ENCODE results near the gene CYP3A5. TPM values are rescaled to one million over a fixed set of nuclear protein-coding genes. Genes with fewer than 3 reads are reported as not detected.

The CYP3A5 gene
- total RNA-seq, 1 donor from 2014 or later, result 15.1 TPM

DNA sequence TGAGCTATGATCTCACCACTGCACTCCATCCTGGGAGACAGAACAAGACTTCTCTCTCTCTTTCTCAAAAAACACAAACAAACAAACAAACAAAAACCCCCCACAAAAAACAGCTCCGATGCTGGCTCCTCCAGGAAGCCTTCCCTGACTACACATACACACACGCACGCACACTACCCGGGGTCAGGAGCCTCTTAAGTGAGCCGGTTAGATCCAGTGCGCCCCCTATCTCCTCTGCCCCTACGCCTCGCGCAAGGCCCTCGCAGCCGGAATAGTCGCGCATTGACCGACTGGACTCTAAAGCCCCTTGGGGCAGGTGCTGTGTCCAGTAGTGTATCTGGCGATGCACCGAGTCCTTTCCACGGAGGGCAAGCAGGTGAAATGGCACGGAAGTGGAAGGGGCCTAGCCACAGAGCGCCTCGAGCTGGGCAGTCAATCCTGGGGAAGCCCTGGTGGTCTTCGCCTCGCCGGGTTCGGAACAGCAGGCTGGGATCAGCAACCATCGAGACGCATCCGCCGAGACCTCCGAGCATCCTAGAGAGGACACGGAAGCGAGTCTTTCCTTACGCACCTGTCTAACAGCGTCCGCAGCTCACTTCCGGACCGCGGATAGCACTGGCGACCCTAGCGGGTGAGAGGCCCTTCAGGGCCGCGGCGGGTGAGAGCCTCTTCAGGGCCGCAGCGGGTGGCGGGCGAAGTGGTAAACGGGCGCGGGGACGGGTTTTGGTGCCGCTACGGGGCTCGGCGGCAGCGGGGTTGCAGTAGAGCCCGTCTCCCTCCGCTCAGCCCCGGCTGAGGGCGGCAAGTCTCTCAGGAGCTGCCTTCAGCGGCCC is 63.2 kb downstream of the CYP3A5 start, which contains the start of gene ZSCAN25:
Gene ZSCAN25, plus strand, starts transcription at position 588 of the 833 bp plus-strand sequence. CDS start 2,661 bp downstream, outside the sequence.
- Histone ChIP-seq H3K4me1 (peaks cover 12% of the 10 kb centered on the region), H3K36me3 (peaks cover 32% of the 10 kb centered on the region), H3K4me3 (peak within 1 kb of the TSS; percentile 86), H3K27ac (peak within 1 kb of the TSS; percentile 87), H3K9me3 (no peaks in the 10 kb centered on the region), H3K27me3 (no peaks in the 10 kb centered on the region)
- ATAC-seq (peak; percentile 99), DNase-seq (peak; percentile 94)
- TF ChIP-seq CTCF (IDR thresholded peaks at IDR 0.05), result peak; percentile 41
- intact Hi-C loops (cut with DNase I), result no loop called here

- no peaks in the 10 kb centered on the region for H3K9me3 ChIP-seq
- H3K27me3 ChIP-seq, result no peaks in the 10 kb centered on the region
- intact Hi-C loops (cut with DNase I), result no loop called here
- peak overlapping the region; percentile 86 for H3K4me3 ChIP-seq
- H3K27ac ChIP-seq, result peak overlapping the region; percentile 87
- ATAC-seq (no peak), DNase-seq (no peak)
- H3K4me1 ChIP-seq, result peaks cover 12% of the 10 kb centered on the region
- peaks cover 26% of the 10 kb centered on the region for H3K36me3 ChIP-seq
- TF ChIP-seq CTCF (IDR thresholded peaks at IDR 0.05), result no peak
Observed at GRCh38 chr7:99615989-99616358, 63.8 kb downstream of the CYP3A5 start.

GRCh38 chr7:99614495-99614894 is 65.3 kb downstream of the CYP3A5 start:
- ATAC-seq, result no peak
- intact Hi-C loops (cut with DNase I), result no loop called here
- no peak for DNase-seq

DNA sequence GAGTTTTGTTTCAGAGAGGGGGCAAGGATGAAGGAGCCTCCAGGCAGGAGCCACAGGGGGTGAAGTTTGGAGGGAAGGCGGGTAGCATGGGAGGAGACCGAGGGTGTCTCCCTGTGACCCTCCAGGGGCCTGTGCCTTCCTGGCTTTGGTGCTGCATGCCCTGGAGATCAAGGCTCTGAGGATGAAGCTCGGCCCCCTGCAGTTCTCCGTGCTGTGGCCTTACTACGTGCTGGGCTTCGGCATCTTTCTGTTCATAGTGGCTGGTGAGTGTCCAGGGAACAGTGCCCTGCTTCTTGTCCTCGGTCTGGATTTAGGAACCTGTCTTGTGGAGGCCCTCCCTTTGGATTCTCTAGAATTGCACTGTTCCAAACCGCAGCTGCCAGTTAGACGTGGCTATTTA is 72.2 kb downstream of the CYP3A5 start:
- H3K27me3 ChIP-seq, result no peaks in the 10 kb centered on the region
- ATAC-seq, result no peak
- no peak for TF ChIP-seq CTCF (IDR thresholded peaks at IDR 0.05)
- no peaks in the 10 kb centered on the region for H3K9me3 ChIP-seq
- no peak for DNase-seq
- no peaks in the 10 kb centered on the region for H3K4me1 ChIP-seq
- H3K27ac ChIP-seq, result no peak overlapping the region
- intact Hi-C loops (cut with DNase I), result no loop called here
- H3K4me3 ChIP-seq, result no peak overlapping the region
- no peaks in the 10 kb centered on the region for H3K36me3 ChIP-seq

More at GRCh38 chr7:99614495-99614894, 65.3 kb downstream of the CYP3A5 start:
- Histone ChIP-seq H3K4me1 (peaks cover 12% of the 10 kb centered on the region), H3K27ac (no peak overlapping the region), H3K36me3 (peaks cover 11% of the 10 kb centered on the region), H3K27me3 (no peaks in the 10 kb centered on the region), H3K4me3 (no peak overlapping the region), H3K9me3 (no peaks in the 10 kb centered on the region)
- TF ChIP-seq CTCF (IDR thresholded peaks at IDR 0.05), result no peak

GRCh38 chr7:99606531-99606930 is 73.3 kb downstream of the CYP3A5 start:
- H3K9me3 ChIP-seq, result no peaks in the 10 kb centered on the region
- no peaks in the 10 kb centered on the region for H3K4me1 ChIP-seq
- no peak for TF ChIP-seq CTCF (IDR thresholded peaks at IDR 0.05)
- DNase-seq, result no peak
- no peak overlapping the region for H3K27ac ChIP-seq
- no peak overlapping the region for H3K4me3 ChIP-seq
- no peak for ATAC-seq
- H3K36me3 ChIP-seq, result no peaks in the 10 kb centered on the region
- intact Hi-C loops (cut with DNase I), result no loop called here
- no peaks in the 10 kb centered on the region for H3K27me3 ChIP-seq
